ENCODE data around the gene C2CD5.
"Not testable (repeated sequence)": the region's sequence is repeated elsewhere in the genome, so short reads cannot be mapped to it uniquely, and the experiment has no call there.

C2CD5 gene

GRCh38 chr12:22536971-22537544 lies 7.3 kb downstream of the C2CD5 start:
- DNase-seq (ENCODE audit: low read depth in 1 of 2, low spot score in 1 of 2): no peak

GRCh38 chr12:22536346-22536945 lies 7.9 kb downstream of the C2CD5 start:
- no peak for DNase-seq (ENCODE audit: low read depth in 1 of 2, low spot score in 1 of 2)

GRCh38 chr12:22535478-22535877 lies 8.9 kb downstream of the C2CD5 start:
- no peak for DNase-seq (ENCODE audit: low read depth in 1 of 2, low spot score in 1 of 2)

GRCh38 chr12:22535038-22535437 lies 9.3 kb downstream of the C2CD5 start:
- DNase-seq (ENCODE audit: low read depth in 1 of 2, low spot score in 1 of 2): no peak

DNA sequence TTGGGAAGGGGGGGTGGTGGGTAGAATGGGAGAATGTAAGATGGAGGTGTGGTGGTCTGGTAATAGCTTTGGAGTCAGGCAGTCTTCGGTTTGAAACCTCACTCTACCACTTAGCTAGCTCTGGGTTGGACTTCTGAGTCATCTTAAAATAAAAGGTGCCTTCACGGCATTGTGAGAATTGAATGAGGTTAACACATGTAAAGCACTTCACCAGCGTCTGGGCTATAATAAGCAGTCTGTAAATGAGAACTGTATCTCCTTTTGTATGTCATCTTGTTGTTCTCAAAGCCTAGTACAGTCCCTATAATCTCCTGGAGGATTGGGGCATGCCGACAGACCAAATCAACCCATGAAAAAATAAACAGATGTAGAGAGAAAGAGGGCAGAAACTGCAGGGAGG lies 11.2 kb downstream of the C2CD5 start:
- DNase-seq (ENCODE audit: low read depth in 1 of 2, low spot score in 1 of 2): no peak

GRCh38 chr12:22532317-22532716 lies 12.0 kb downstream of the C2CD5 start:
- DNase-seq (ENCODE audit: low read depth in 1 of 2, low spot score in 1 of 2): no peak

- no peak for DNase-seq (ENCODE audit: low read depth in 1 of 2, low spot score in 1 of 2)
These were observed 13.1 kb downstream of the C2CD5 start for GRCh38 chr12:22531205-22531604.

DNA sequence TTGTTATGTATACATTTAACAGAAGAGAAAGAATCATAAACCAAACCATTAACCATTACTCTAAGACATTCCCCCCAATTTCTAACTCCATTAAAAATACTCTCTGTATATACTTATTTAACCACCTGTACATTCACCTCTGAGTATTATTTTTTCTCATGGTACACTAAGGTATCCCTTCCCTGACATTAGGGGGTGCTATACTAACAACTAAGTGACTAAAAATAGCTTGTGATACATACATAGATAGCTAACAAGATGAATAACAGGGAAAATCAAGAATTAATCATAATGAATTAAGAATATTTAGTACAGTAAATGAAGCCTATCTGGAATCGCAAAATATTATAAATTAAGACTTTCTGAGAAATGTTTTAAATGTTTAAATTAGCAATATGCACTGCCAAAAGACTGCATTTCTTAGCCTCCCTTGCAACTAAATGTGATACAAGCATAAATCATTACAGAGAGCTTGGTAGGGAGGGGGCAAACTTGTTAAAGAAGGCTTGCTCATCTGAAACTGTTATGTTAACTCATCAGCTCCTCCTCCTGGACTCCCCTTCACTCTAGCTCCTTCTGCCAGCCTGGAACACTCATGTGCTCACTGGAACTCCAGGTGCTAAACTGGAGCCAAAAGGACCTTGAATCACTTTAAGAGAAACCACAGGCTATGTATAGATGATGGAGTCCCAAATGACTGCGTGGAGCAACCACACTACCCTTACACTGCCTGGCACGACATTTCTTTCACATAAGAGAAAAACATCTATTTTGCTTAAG lies 14.9 kb downstream of the C2CD5 start:
- no peak for DNase-seq (ENCODE audit: low read depth in 1 of 2, low spot score in 1 of 2)

DNA sequence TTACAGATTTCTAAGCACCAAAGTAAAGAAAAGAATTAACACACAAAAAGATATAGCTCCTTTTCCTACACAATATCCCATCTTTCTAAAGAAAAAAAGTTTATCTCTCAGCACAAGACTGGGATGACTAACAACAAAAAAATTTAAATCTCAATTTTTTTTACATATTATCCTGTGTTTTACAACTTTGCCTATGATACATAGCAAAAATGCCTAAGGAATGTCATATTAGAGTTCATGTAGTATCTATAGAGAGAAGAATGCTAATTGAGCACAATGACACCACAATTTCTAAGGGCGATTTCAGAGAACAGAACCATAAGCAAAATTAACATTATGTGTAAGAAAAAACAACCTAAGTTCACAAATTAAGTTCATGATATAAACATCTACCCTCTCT lies 16.3 kb downstream of the C2CD5 start:
- no peak for DNase-seq (ENCODE audit: low read depth in 1 of 2, low spot score in 1 of 2)

DNA sequence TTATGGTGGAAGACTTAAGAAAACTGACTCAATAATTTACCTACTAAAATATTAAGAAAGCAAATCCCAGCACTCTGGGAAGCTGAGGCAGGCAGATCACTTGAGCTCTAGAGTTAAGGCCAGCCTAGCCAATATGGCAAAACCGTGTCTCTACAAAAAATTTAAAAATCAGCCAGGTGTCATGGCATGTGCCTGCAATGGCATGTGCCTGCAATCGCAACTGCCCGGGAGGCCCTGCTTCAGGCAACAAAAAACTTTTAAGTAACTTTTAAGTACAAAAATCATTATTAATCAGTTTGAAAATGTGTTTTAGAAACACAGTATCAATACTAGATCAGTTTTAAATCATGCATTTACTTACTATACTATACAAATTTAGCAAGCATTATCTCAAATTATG lies 17.5 kb downstream of the C2CD5 start:
- no peak for DNase-seq (ENCODE audit: low read depth in 1 of 2, low spot score in 1 of 2)

GRCh38 chr12:22525426-22525825 lies 18.9 kb downstream of the C2CD5 start:
- no peak for DNase-seq (ENCODE audit: low read depth in 1 of 2, low spot score in 1 of 2)

DNA sequence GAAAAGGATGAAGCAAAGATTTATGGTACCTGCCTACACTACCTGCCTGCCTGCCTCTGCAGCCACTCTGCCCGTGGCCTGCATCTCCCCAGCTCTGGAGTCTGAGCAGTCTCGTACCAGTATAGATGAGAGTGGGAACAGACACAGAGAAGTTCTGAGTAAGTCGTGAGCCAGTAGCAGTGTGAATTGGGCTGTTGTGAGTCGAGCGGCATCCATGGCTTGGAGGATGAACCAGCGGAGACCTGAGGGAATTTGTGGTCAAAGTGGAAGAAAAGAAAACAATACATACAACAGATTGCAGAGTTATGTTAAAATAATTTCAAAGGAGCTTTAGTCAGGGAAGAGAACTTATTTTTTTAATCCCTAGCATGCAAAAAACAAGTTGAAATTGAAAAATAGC lies 25.3 kb downstream of the C2CD5 start:
- no peak for DNase-seq (ENCODE audit: low read depth in 1 of 2, low spot score in 1 of 2)

DNA sequence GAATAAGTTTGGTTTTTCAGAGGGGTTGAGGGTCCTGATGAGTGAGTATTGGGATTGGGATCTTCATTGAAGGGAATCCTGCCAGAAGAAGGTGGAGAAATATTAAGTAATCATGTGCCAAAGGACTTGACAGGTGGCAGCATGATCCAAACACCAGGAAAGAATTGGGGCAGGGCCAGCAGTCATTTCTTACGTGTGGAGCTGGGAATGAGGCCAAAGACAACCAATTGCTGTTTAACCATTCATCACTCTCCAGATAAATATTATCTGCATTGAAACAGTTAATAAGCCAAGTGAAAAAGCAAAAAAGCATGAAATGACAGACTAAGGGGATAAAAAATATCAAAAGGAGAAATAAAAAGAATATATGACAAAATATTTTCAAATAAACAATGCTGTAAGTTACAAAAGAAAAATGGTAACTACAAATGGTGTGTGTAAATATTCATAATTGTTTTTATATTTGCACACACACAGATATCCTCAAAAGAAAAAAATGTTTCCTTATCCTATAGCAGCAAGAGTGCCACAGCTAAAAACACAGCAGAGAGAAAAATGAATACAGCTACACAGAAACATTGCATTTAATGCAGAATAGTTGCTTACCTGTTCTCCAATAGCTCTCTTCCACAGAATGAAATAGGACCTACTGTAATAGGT lies 26.2 kb downstream of the C2CD5 start:
- DNase-seq (ENCODE audit: low read depth in 1 of 2, low spot score in 1 of 2): no peak

GRCh38 chr12:22514875-22515274 lies 29.5 kb downstream of the C2CD5 start:
- DNase-seq (ENCODE audit: low read depth in 1 of 2, low spot score in 1 of 2): no peak

DNA sequence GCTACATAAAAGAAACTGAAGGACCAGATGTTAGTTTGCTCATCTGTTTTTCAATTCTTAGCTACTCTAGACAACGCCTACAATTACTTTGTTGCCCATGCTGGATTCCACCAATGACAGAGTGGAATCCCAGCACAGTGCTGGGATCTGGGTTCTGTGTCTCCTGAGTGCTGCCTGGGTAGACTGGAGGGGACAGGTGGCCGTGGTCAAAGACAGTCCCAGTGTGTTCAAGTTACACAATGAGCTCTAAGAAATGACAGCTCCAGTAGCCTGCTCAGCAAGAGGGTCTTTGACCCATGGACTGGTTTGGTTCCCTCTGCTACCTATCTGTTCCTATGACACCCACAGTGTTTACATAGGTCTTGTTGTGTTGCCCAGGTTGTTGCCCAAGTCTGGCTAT lies 38.5 kb downstream of the C2CD5 start:
- DNase-seq (ENCODE audit: low read depth in 1 of 2, low spot score in 1 of 2): no peak

GRCh38 chr12:22500100-22500499 lies 44.2 kb downstream of the C2CD5 start:
- no peak for DNase-seq (ENCODE audit: low read depth in 1 of 2, low spot score in 1 of 2)

DNA sequence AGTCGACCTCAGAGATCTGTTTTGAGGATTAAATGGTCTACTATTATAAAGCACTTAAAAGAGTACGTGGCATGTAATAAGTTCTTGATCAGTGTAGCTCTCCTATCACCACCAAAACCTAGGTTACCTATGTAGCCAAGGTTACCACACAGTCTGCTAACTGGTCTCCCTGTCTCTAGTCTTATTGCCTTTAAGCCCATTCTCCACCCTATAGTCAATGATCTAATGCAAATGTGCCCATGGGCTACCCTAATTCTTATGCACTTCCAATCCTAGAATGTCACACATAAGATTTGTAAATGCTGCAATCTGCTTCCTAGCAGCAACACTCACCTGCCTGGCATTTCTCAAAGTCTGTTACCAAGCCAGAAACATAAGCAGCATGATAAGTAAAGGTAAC lies 44.9 kb downstream of the C2CD5 start:
- no peak for DNase-seq (ENCODE audit: low read depth in 1 of 2, low spot score in 1 of 2)

DNA sequence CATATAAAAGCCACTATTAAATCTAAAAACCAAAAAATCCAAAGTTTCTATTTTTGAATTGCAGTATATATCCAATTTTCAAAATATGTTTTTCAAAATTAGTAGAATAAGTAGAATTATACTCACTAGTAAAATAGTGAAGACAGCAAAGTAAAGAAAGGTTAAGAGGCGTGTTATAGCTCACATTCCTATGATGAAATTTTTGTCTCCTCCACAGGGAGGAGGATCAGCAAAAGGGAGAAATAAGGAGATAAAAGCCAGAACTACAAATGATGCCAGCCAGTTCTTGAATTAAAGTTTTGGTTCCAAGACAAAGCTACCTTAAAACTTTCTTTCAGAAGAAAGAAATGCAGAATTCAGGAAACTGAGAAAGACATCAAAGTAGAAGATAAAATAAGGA lies 50.0 kb downstream of the C2CD5 start:
- DNase-seq (ENCODE audit: low read depth in 1 of 2, low spot score in 1 of 2): no peak

DNA sequence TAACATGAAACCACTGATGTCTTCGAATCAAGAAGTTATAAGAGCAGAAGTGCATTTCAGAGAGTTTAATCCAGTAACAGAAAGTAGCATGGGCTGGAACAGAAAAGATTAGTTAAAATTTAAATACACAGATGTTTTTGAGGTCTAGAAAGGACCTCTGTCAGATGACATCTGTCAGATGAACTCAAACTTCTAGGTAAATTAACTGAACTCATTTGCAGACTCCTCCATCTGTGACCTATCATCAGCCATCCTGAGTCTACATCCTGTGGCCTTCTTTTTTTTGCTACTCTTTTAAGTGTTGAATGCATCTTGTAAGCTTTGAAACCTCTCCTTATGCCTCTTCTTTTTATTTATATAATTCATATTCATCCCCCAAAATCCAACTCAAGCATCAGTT lies 53.3 kb downstream of the C2CD5 start:
- no peak for DNase-seq (ENCODE audit: low read depth in 1 of 2, low spot score in 1 of 2)

DNA sequence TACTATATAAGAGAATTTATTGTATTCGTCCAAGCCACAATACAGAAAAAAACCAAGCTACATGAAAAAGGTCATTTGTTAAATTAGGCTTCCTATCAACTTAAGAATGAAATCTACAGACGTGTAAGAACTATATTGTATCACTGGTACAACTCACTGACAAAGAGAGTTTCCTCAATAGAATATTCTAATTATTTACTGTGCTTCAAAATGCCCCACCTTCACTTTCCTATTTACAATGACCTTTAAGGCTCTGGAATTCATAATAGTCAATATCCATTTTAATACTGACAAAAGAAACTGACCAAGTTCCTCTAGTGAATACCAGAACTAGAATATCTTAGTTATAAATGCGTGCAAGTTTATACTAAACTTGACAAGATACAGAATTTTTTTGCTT lies 55.9 kb downstream of the C2CD5 start:
- DNase-seq (ENCODE audit: low read depth in 1 of 2, low spot score in 1 of 2): no peak

DNA sequence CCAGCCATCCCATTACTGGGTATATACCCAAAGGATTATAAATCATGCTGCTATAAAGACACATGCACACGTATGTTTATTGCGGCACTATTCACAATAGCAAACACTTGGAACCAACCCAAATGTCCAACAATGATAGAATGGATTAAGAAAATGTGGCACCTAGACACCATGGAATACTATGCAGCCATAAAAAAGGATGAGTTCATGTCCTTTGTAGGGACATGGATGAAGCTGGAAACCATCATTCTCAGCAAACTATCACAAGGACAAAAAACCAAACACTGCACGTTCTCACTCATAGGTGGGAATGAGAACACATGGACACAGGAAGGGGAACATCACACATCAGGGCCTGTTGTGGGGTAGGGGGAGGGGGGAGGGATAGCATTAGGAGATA lies 56.7 kb downstream of the C2CD5 start:
- not testable (repeated sequence) for DNase-seq (ENCODE audit: low read depth in 1 of 2, low spot score in 1 of 2)

GRCh38 chr12:22481547-22482104 lies 62.7 kb downstream of the C2CD5 start:
- no peak for DNase-seq (ENCODE audit: low read depth in 1 of 2, low spot score in 1 of 2)

All from activated T-helper 1 cell treated with anti-CD3 and anti-CD28 coated beads, Interleukin-2, amount 50 U/mL, for 16 hours (primary cell).